Glomerular visceral epithelial cell (primary cell): ENCODE results near the gene TIAL1.
"Not testable (repeated sequence)": the region's sequence is repeated elsewhere in the genome, so short reads cannot be mapped to it uniquely, and the experiment has no call there.

ENCODE experiments used
- DNase-seq: peaks from one replicate; pipeline ENCODE4 v3.0.0-alpha.2; 2016; ENCODE audit errors: extremely low spot score

TIAL1 gene

GRCh38 chr10:119613741-119614140 is 17.0 kb upstream of the TIAL1 start:
- DNase-seq, result no peak

GRCh38 chr10:119611433-119611832 is 14.7 kb upstream of the TIAL1 start:
- DNase-seq, result no peak

- no peak for DNase-seq
These were observed 12.8 kb upstream of the TIAL1 start for GRCh38 chr10:119609516-119609915.

- DNase-seq, result peak; percentile 43
These were observed 11.8 kb upstream of the TIAL1 start for GRCh38 chr10:119608316-119609155.

GRCh38 chr10:119604468-119604867 is 7.7 kb upstream of the TIAL1 start:
- no peak for DNase-seq

- no peak for DNase-seq
These were observed 5.7 kb upstream of the TIAL1 start for GRCh38 chr10:119602241-119603095.

- DNase-seq, result no peak
These were observed 1.6 kb upstream of the TIAL1 start for GRCh38 chr10:119598397-119598796.

GRCh38 chr10:119597405-119598186 is 832 bp upstream of the TIAL1 start:
- DNase-seq, result no peak

GRCh38 chr10:119595676-119596515 is 868 bp downstream of the TIAL1 start:
- peak; percentile 30 for DNase-seq

GRCh38 chr10:119595134-119595675 is 1.6 kb downstream of the TIAL1 start:
- peak; percentile 20 for DNase-seq

GRCh38 chr10:119588071-119588470 is 8.7 kb downstream of the TIAL1 start:
- DNase-seq, result no peak

- DNase-seq, result no peak
These were observed 18.4 kb downstream of the TIAL1 start for GRCh38 chr10:119578355-119578754.

GRCh38 chr10:119575991-119576390 is 20.8 kb downstream of the TIAL1 start:
- no peak for DNase-seq

GRCh38 chr10:119575506-119575905 is 21.3 kb downstream of the TIAL1 start:
- no peak for DNase-seq

GRCh38 chr10:119567978-119568377 is 28.8 kb downstream of the TIAL1 start:
- DNase-seq, result no peak

- DNase-seq, result no peak
These were observed 34.7 kb downstream of the TIAL1 start for GRCh38 chr10:119562097-119562496.

GRCh38 chr10:119559511-119559910 is 37.3 kb downstream of the TIAL1 start:
- not testable (repeated sequence) for DNase-seq

GRCh38 chr10:119556081-119556480 is 40.7 kb downstream of the TIAL1 start:
- not testable (repeated sequence) for DNase-seq

- DNase-seq, result no peak
These were observed 41.5 kb downstream of the TIAL1 start for GRCh38 chr10:119555178-119555784.

GRCh38 chr10:119550827-119551226 is 45.9 kb downstream of the TIAL1 start:
- DNase-seq, result no peak
